ENCODE data around the gene ENOX1. TPM values are rescaled to one million over a fixed set of nuclear protein-coding genes. Genes with fewer than 3 reads are reported as not detected.

The ENOX1 gene
- total and polyA plus RNA-seq, 2 of the 8 experiments (the other 6 are each of a cell fraction or from before 2014, with no cell fraction given), result 0.23 to 0.37 TPM

- Histone ChIP-seq H4K91ac (replicated peaks; ENCODE audit: insufficient read length, low read length) (no peak overlapping the region), H4K20me1 (replicated peaks in 1 of 2; ENCODE audit: control insufficient read depth in 1 of 2, insufficient read depth in 2 of 2, low read length in 2 of 2) (no peaks in the 10 kb centered on the region), H3K23ac (ENCODE audit: insufficient read length) (no peak overlapping the region), H3K27me3 (replicated peaks in 1 of 4; ENCODE audit: control insufficient read depth in 3 of 4, extremely low read depth in 1 of 4, insufficient read depth in 3 of 4, low read length in 3 of 4) (no peaks in the 10 kb centered on the region), H3K9me3 (ENCODE audit: insufficient read depth in 2 of 2, low read depth in 1 of 2, low read length in 1 of 2) (no peaks in the 10 kb centered on the region), H3K56ac (replicated peaks; ENCODE audit: insufficient read length, low read depth, low read length) (no peak overlapping the region), H2BK120ac (replicated peaks; ENCODE audit: low read depth, low read length) (no peak overlapping the region), H3K79me2 (ENCODE audit: control insufficient read depth in 1 of 2, insufficient read depth in 2 of 2, low read length in 2 of 2) (no peaks in the 10 kb centered on the region), H2BK15ac (ENCODE audit: low read length) (no peak overlapping the region), H4K5ac (ENCODE audit: insufficient read length, low read depth, low read length) (no peak overlapping the region), H3K4me1 (replicated peaks in 1 of 4; ENCODE audit: control insufficient read depth in 3 of 4, insufficient read depth in 4 of 4, low read length in 3 of 4) (peaks cover 4 to 16% (median 14%) of the 10 kb centered on the region in 4 experiments; a peak in 6 of 7 replicates), H2BK5ac (ENCODE audit: low read depth, low read length) (no peak overlapping the region), H3K27ac (ENCODE audit: low read depth, low read length) (no peak overlapping the region), H3K14ac (ENCODE audit: insufficient read length) (no peak overlapping the region), H3K4me3 (ENCODE audit: extremely low read depth in 1 of 4, insufficient read depth in 2 of 4, low read depth in 3 of 4, low read length in 4 of 4) (no peak overlapping the region), H2AK5ac (ENCODE audit: low read depth, low read length) (no peak overlapping the region), H3K9ac (replicated peaks in 1 of 4; ENCODE audit: extremely low read depth in 1 of 4, low read depth in 3 of 4, low read length in 3 of 4) (no peak overlapping the region), H3K36me3 (ENCODE audit: control insufficient read depth in 2 of 4, insufficient read depth in 4 of 4, low read length in 3 of 4) (no peaks in the 10 kb centered on the region), H3K79me1 (ENCODE audit: low read depth, low read length) (no peaks in the 10 kb centered on the region), H3K4me2 (ENCODE audit: insufficient read depth in 1 of 2, low read depth in 2 of 2, low read length in 2 of 2) (no peak overlapping the region), H3K23me2 (ENCODE audit: low read depth, low read length) (no peaks in the 10 kb centered on the region), H2AFZ (ENCODE audit: low read length) (no peak overlapping the region), H2BK12ac (ENCODE audit: low read depth, low read length) (0 out of 2 replicates have a peak overlapping the region, but pooled peaks have one; percentile 29), H3K18ac (ENCODE audit: extremely low read depth, low read length) (no peak overlapping the region), H3K4ac (replicated peaks; ENCODE audit: insufficient read length, low read depth, low read length) (no peak overlapping the region), H4K8ac (ENCODE audit: extremely low read depth, insufficient read depth, low read length) (no peak overlapping the region), H2BK20ac (ENCODE audit: low read length) (no peak overlapping the region)
- WGBS, 2 experiments (ENCODE audit: extremely low coverage in 1 of 2, insufficient coverage in 1 of 2, insufficient read length in 1 of 2, insufficient replicate concordance in 2 of 2, low coverage in 1 of 2, low lambda C conversion rate in 2 of 2, missing lambda C conversion rate in 1 of 2), result 67% methylated on average over 8 of the region's 8 CpGs; no CpG with 5 or more reads in 1 of the 2 experiments
- ChIA-PET POLR2A (ENCODE audit: partially characterized antibody) (no interaction called here), CTCF (ENCODE audit: partially characterized antibody) (interaction anchor here (0.5 to 1.3 kb wide), 3 partner anchors 9 to 145 kb away, joined by 3 to 4 read pairs (median 3); no protein-coding TSS in a partner anchor)
- no peak for DNase-seq (ENCODE audit: low read depth in 1 of 2, low spot score in 2 of 2)
- FAIRE-seq, result no peak
- TF ChIP-seq SUZ12 (IDR thresholded peaks at IDR 0.05; ENCODE audit: low read length) (no peak), TEAD4 (IDR thresholded peaks at IDR 0.05; ENCODE audit: low read depth, low read length) (peak; percentile 56; the same call in 1 of the 2 replicates)
Observed at GRCh38 chr13:43428545-43429296, 358.1 kb downstream of the ENOX1 start.

Measured in H1 (cell line).